Measurements from ENCODE around the gene ITCH.

The ITCH gene

DNA sequence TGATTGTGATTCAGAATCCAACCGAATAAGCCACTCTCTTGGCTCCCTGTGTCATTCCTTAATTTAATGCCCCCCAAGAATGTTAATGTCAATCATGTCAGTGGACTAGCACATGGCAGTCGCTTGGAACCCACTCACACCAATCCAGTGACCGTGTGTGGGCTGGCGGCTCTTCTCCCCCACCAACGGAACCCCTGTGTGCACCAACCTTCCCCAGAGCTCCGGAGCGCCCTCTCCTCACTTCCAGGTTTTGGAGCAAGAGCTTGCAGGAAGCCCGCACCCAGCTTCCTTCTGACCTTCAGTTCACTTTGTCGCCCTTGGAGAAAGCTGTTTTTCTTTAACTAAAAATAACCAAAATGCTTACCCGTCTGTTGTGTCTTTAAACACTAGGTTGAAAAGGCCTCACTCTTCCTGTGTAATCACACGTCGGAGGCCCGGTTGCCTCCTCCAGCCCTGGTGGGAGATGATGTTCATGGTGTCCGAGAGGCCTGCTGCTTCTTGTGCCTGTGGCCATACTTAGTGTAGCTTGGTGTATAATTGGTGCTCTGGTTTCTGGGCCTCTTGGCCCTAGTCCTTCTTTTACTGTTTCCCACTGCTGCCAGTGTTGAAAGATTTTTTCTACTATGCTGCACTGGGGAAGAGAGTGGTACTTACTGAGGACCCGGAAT is 177.7 kb downstream of the ITCH start:
- Histone ChIP-seq H3K36me3 (ENCODE audit: insufficient read depth, low read length) (peaks cover 30% of the 10 kb centered on the region), H3K9ac (ENCODE audit: insufficient read length) (no peak overlapping the region), H3K27ac (0 out of 2 replicates have a peak overlapping the region, but pooled peaks have one; percentile 36), H3K9me3 (ENCODE audit: low read depth, low read length) (no peaks in the 10 kb centered on the region), H3K4me3 (no peak overlapping the region)
- no peak for TF ChIP-seq EZH2 (IDR thresholded peaks at IDR 0.05)
- no peak for TF ChIP-seq FOXP2 (optimal IDR thresholded peaks at IDR 0.05; ENCODE audit: control extremely low read depth, extremely low read length, insufficient read depth)
- TF ChIP-seq POLR2AphosphoS5 (IDR thresholded peaks at IDR 0.05; ENCODE audit: borderline replicate concordance, low read depth, low read length) = no peak
- DNase-seq (ENCODE audit: low read depth, low spot score) = no peak

GRCh38 chr20:34541264-34541901 is 178.3 kb downstream of the ITCH start:
- DNase-seq (ENCODE audit: low read depth, low spot score) = no peak
- H3K36me3 ChIP-seq (ENCODE audit: insufficient read depth, low read length) = peaks cover 30% of the 10 kb centered on the region
- H3K27ac ChIP-seq = 0 out of 2 replicates have a peak overlapping the region, but pooled peaks have one; percentile 36
- no peak overlapping the region for H3K9ac ChIP-seq (ENCODE audit: insufficient read length)
- H3K4me3 ChIP-seq = no peak overlapping the region
- no peak for TF ChIP-seq POLR2AphosphoS5 (IDR thresholded peaks at IDR 0.05; ENCODE audit: borderline replicate concordance, low read depth, low read length)
- TF ChIP-seq EZH2 (IDR thresholded peaks at IDR 0.05) = no peak
- TF ChIP-seq FOXP2 (optimal IDR thresholded peaks at IDR 0.05; ENCODE audit: control extremely low read depth, extremely low read length, insufficient read depth) = no peak
- H3K9me3 ChIP-seq (ENCODE audit: low read depth, low read length) = no peaks in the 10 kb centered on the region

- Histone ChIP-seq H3K9me3 (ENCODE audit: low read depth, low read length) (no peaks in the 10 kb centered on the region), H3K27ac (no peak overlapping the region), H3K4me3 (no peak overlapping the region), H3K9ac (ENCODE audit: insufficient read length) (no peak overlapping the region), H3K36me3 (ENCODE audit: insufficient read depth, low read length) (peaks cover 27% of the 10 kb centered on the region)
- DNase-seq (ENCODE audit: low read depth, low spot score) = no peak
- no peak for TF ChIP-seq FOXP2 (optimal IDR thresholded peaks at IDR 0.05; ENCODE audit: control extremely low read depth, extremely low read length, insufficient read depth)
- TF ChIP-seq POLR2AphosphoS5 (IDR thresholded peaks at IDR 0.05; ENCODE audit: borderline replicate concordance, low read depth, low read length) = no peak
- TF ChIP-seq EZH2 (IDR thresholded peaks at IDR 0.05) = no peak
Observed at GRCh38 chr20:34541917-34542316, 178.8 kb downstream of the ITCH start.

DNA sequence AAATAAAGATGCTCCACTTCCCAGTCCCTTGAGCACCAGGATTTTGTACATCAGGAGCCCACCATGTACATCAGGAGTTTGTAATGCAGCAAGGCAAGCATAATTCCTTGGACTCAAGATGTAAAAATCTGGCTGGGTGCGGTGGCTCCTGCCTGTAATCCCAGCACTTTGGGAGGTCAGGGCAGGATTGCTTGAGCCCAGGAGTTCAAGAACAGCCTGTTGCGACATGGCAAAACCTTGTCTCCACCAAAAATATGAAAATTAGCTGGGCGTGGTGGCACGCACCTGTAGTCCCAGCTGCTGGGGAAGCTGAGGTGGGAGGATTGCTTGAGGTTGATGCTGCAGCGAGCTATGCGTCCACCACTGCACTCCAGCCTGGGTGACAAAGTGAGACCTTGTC is 179.4 kb downstream of the ITCH start:
- TF ChIP-seq POLR2AphosphoS5 (IDR thresholded peaks at IDR 0.05; ENCODE audit: borderline replicate concordance, low read depth, low read length) (no peak), EZH2 (IDR thresholded peaks at IDR 0.05) (no peak), FOXP2 (optimal IDR thresholded peaks at IDR 0.05; ENCODE audit: control extremely low read depth, extremely low read length, insufficient read depth) (no peak)
- H3K9ac ChIP-seq (ENCODE audit: insufficient read length) = no peak overlapping the region
- DNase-seq (ENCODE audit: low read depth, low spot score) = no peak
- H3K4me3 ChIP-seq = no peak overlapping the region
- H3K36me3 ChIP-seq (ENCODE audit: insufficient read depth, low read length) = peaks cover 22% of the 10 kb centered on the region
- no peak overlapping the region for H3K27ac ChIP-seq
- no peaks in the 10 kb centered on the region for H3K9me3 ChIP-seq (ENCODE audit: low read depth, low read length)

DNA sequence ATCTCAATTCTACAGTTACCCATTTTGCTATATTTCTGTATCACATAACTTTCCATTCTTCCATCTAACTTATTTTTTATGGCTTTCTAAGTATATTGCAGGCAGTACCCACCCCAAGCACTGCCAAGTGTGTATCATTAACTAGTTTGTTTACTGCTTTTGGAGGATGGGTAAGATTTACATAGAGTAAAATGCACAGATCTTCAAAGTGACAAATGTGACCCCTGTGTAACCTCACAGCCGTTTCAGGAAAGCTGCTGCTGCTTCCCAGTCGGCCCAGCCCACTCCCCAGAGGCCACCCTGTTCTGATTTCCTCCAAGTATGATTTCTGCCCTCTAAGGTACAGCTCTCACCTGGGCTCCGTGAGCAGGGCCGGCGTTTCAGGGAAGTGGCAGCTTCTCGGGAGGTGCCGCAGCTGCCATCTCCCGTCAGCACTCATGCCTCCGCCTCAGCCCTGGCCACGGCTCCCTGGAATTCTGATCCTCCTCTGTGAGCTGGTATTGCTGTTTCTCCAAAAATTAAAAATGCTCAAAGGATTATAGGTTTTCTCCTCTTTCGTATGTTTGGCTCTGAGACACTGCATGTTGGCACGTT is 180.5 kb downstream of the ITCH start:
- no peak overlapping the region for H3K27ac ChIP-seq
- peaks cover 20% of the 10 kb centered on the region for H3K36me3 ChIP-seq (ENCODE audit: insufficient read depth, low read length)
- H3K9ac ChIP-seq (ENCODE audit: insufficient read length) = no peak overlapping the region
- TF ChIP-seq EZH2 (IDR thresholded peaks at IDR 0.05) (no peak), FOXP2 (optimal IDR thresholded peaks at IDR 0.05; ENCODE audit: control extremely low read depth, extremely low read length, insufficient read depth) (no peak), POLR2AphosphoS5 (IDR thresholded peaks at IDR 0.05; ENCODE audit: borderline replicate concordance, low read depth, low read length) (no peak)
- no peak for DNase-seq (ENCODE audit: low read depth, low spot score)
- no peaks in the 10 kb centered on the region for H3K9me3 ChIP-seq (ENCODE audit: low read depth, low read length)
- no peak overlapping the region for H3K4me3 ChIP-seq

GRCh38 chr20:34544109-34544796 is 181.2 kb downstream of the ITCH start:
- H3K4me3 ChIP-seq = no peak overlapping the region
- no peaks in the 10 kb centered on the region for H3K9me3 ChIP-seq (ENCODE audit: low read depth, low read length)
- H3K9ac ChIP-seq (ENCODE audit: insufficient read length) = no peak overlapping the region
- peaks cover 14% of the 10 kb centered on the region for H3K36me3 ChIP-seq (ENCODE audit: insufficient read depth, low read length)
- DNase-seq (ENCODE audit: low read depth, low spot score) = no peak
- TF ChIP-seq FOXP2 (optimal IDR thresholded peaks at IDR 0.05; ENCODE audit: control extremely low read depth, extremely low read length, insufficient read depth) = no peak
- no peak for TF ChIP-seq EZH2 (IDR thresholded peaks at IDR 0.05)
- no peak for TF ChIP-seq POLR2AphosphoS5 (IDR thresholded peaks at IDR 0.05; ENCODE audit: borderline replicate concordance, low read depth, low read length)
- H3K27ac ChIP-seq = no peak overlapping the region

GRCh38 chr20:34546751-34547181 is 183.7 kb downstream of the ITCH start:
- Histone ChIP-seq H3K4me3 (no peak overlapping the region), H3K9ac (ENCODE audit: insufficient read length) (no peak overlapping the region), H3K9me3 (ENCODE audit: low read depth, low read length) (no peaks in the 10 kb centered on the region), H3K27ac (no peak overlapping the region), H3K36me3 (ENCODE audit: insufficient read depth, low read length) (0 out of 2 replicates have a peak, but pooled peaks cover under 1% of the 10 kb centered on the region)
- no peak for DNase-seq (ENCODE audit: low read depth, low spot score)
- TF ChIP-seq POLR2AphosphoS5 (IDR thresholded peaks at IDR 0.05; ENCODE audit: borderline replicate concordance, low read depth, low read length) (no peak), EZH2 (IDR thresholded peaks at IDR 0.05) (no peak), FOXP2 (optimal IDR thresholded peaks at IDR 0.05; ENCODE audit: control extremely low read depth, extremely low read length, insufficient read depth) (no peak)

All from SK-N-MC (cell line).